Tibial nerve (tissue), 4 donors: ENCODE measurements around the gene AKAIN1.

ENCODE experiments used
- EP300 ChIP-seq, 2 donors: sonication (generic); formaldehyde crosslinking; IDR thresholded peaks; one replicate each; pipeline ENCODE4 v1.6.1; 2017; ENCODE audit warnings: antibody characterized with exemption in 2 of 2, mild to moderate bottlenecking in 1 of 2
- POLR2A ChIP-seq, 2 donors: fragments of 450-650 bp; IDR thresholded peaks; one replicate each; pipeline ENCODE4 v1.6.1; 2017; ENCODE audit warnings: antibody characterized with exemption in 2 of 2, mild to moderate bottlenecking in 2 of 2, moderate library complexity in 2 of 2
- TF ChIP-seq, protein P1 (sequence below), 5 experiments: fragments of 200-600 bp in 3 of 5; fragments of 450-650 bp in 2 of 5; sonication (generic) in 3 of 5; IDR thresholded peaks; one replicate each; pipeline ENCODE4 v1.5.1; 2016 to 2019; ENCODE audit warnings: antibody characterized with exemption in 5 of 5, mild to moderate bottlenecking in 3 of 5, moderate library complexity in 2 of 5

DNA sequence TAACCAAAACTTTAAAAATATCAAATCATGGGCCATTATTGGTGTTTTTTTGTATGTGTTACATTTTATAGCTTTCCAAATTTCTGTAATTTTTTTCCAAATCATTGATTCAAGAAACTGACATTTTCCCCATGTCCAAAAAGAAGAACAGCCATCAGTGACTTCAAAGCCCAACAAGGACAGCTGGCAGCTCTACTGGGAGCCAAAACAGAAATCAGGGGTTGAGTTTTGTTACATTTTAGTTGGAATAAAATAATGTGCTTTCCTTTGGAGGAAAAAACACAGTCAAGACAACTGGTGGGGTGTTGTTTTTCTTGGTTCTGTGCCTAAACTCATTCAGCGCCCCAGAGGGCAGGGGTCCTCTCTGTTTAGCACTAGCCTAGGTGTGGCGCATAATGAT lies 23.8 kb downstream of the AKAIN1 start:
- TF ChIP-seq, protein P1, sequence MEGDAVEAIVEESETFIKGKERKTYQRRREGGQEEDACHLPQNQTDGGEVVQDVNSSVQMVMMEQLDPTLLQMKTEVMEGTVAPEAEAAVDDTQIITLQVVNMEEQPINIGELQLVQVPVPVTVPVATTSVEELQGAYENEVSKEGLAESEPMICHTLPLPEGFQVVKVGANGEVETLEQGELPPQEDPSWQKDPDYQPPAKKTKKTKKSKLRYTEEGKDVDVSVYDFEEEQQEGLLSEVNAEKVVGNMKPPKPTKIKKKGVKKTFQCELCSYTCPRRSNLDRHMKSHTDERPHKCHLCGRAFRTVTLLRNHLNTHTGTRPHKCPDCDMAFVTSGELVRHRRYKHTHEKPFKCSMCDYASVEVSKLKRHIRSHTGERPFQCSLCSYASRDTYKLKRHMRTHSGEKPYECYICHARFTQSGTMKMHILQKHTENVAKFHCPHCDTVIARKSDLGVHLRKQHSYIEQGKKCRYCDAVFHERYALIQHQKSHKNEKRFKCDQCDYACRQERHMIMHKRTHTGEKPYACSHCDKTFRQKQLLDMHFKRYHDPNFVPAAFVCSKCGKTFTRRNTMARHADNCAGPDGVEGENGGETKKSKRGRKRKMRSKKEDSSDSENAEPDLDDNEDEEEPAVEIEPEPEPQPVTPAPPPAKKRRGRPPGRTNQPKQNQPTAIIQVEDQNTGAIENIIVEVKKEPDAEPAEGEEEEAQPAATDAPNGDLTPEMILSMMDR (IDR thresholded peaks at IDR 0.05) = no peak
- TF ChIP-seq POLR2A (IDR thresholded peaks at IDR 0.05) = no peak
- no peak for TF ChIP-seq EP300 (IDR thresholded peaks at IDR 0.05)
